ENCODE measurements around the gene NLGN4Y.

- TF ChIP-seq CTCF (IDR thresholded peaks at IDR 0.05), result no peak
- no peak for TF ChIP-seq EZH2 (IDR thresholded peaks at IDR 0.05)
- TF ChIP-seq EZH2phosphoT487 (IDR thresholded peaks at IDR 0.05), result no peak
Observed at GRCh38 chrY:14828531-14828930, 304.2 kb downstream of the NLGN4Y start.

Data from neural progenitor cell (in vitro differentiated cells).